Activated CD8-positive, alpha-beta memory T cell treated with anti-CD3 and anti-CD28 coated beads for 48 hours (primary cell): ENCODE results near the gene ZNF552.

Source experiments
- DNase-seq, 3 experiments: peaks; one replicate each; pipeline ENCODE4 v3.0.0-alpha.2; 2020; ENCODE audit warnings: low read depth in 2 of 3, low spot score in 2 of 3

Gene ZNF552

DNA sequence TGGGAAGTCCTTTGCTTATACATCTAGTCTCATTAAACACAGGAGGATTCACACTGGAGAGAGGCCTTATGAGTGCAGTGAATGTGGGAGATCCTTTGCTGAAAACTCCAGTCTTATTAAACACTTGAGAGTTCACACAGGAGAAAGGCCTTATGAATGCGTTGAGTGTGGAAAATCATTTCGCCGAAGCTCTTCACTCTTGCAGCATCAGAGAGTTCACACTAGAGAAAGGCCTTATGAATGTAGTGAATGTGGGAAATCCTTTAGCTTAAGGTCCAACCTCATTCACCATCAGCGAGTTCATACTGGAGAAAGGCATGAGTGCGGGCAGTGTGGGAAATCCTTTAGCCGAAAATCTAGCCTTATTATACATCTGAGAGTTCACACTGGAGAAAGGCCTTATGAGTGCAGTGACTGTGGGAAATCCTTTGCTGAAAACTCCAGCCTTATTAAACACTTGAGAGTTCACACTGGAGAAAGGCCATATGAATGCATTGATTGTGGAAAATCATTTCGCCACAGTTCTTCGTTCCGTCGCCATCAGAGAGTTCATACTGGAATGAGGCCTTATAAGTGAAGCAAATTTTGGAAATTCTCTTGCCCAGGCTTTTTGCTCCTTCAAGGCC, 35.4 kb downstream of the ZNF552 start:
- no peak for DNase-seq

DNA sequence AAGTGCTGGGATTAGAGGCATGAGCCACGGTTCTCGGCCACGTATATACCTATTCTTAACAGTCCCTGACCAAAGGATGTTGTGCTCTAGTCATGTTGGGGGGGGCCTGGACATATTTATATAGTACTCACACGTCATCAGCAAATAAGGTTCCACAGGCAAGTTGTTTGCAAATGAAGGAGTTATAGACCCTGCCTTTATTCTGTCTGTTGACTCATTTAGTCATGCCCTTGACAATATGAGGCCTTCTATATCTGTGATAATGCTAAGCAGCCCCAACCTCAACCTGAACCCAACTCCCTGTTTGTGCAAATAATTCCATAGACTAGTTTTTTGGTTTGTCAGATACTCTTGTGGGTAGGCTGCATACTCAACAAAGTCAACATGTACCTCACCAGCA, 36.4 kb downstream of the ZNF552 start:
- DNase-seq, result no peak

DNA sequence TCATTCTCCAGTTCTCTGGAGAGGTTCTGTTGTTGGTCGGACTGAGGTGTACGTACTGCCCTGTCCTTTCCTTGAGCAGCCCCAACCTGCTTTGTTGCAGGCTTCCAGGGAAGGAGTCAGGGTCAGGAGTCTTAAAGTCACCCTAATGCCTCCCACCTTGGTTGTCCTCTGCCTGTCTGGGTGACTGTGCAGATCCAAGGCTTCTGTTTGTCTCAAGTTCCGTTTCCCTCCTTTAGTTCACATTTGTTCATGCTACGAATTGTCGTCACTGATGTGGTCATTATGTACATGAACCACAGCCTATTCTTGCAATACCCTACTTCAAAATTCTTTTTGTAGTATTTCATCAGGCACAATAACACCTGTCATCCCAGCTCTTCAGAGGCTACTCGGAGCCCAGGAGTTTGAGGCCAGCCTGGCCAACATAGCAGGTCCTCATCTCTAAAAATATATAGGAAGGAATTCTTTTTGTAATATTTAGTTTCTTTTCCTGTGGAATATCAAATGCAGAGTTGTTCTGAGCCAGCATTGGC, 37.9 kb downstream of the ZNF552 start:
- DNase-seq, result no peak

DNA sequence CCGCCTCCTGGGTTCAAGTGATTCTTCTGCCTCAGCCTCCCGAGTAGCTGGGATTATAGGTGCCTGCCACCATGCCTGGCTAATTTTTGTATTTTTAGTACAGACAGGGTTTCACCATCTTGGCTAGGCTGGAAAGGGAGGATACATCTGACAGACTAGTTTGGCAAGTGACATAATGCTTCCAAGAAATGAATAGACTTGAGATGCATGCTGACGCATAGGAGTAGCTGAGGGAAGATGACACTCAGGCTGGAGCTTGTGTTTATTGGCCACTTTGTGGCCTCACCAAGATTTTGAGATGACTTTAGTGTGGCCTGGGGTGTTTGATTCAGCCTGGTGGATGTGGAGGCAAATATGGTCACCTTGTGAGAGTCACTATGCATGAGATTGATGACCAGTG, 41.2 kb downstream of the ZNF552 start:
- DNase-seq, result no peak

DNA sequence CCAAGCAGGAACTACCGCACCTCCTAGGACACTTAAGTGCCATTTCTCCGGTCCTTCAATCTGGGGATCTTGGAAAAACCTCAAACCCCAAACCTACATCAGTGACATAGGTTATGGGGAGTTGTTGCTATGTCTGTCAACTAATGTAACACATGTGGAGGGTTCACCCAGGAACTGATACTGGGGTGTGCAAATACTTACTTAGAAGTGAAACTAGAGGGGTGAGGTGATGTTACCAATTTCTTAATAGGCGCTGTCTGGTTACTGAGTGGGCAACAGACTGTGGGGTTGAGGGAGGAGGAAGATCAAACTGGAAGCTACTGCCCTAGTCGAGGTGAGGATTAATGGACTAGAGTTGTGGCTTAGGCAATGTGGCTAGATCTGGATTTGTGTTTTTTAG, 43.3 kb downstream of the ZNF552 start:
- DNase-seq, result no peak

DNA sequence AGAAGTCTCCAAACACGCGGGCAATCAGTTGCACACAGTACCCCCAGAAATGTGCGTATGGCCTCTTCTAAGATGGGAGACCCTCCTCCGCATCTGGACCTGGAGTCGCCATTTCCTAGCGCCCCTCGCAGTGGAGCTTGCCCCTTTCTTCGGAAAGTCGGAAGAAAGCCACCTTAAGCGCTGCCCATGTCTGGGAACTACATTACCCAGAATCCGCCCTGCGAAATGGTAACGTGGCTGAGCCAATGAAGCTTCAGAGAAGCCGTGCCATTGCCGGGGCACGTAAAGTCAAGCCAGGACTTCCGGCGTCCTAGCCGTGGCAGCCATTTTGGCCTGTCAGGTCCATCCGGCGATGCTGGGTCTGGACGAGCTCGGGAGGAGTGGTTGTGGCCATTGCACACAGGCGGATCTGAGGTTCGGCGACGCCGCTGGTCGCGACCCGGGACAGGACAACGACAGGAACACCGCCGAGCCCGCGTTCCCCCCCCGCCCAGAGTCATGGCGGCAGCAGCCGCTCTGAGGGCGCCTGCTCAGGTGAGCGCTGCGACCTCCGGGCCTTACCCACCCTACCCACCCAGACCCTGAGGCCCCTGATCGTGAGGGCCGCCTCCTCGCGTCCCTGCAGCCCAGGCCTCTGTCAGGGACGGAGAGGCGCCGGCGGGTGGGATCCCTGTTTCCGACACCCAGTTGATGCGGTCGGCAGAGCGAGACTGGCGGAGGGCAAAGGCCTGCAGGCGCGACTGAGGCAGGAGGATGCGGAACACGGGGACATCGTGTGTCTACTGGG, 45.2 kb downstream of the ZNF552 start, which contains the start of gene ZNF586:
TSS of gene ZNF586 (plus strand) at position 332 of the 787 bp plus-strand sequence. CDS start at position 499, 167 bp downstream.
- peak; percentile 47 to 65 (median 61) for DNase-seq

DNA sequence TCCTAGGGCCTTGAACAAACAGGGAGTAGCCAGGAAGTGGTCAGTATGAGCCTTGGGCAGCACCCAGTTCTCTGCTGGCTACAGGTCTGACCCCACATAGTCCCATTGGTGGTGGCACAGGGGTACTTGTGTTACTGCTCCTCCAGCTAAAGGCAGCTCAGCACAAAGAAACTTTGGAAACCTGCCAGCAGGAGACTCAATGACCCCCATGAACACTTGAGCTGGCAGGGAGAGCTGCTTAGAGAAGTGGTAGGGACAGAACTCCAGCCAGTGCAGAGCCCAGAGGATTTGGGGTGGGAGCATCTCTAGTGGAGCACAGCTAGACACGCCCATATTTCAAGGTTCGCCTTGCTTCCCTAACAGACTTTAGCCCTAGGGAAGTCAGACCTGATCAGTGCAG, 55.6 kb downstream of the ZNF552 start:
- no peak for DNase-seq

DNA sequence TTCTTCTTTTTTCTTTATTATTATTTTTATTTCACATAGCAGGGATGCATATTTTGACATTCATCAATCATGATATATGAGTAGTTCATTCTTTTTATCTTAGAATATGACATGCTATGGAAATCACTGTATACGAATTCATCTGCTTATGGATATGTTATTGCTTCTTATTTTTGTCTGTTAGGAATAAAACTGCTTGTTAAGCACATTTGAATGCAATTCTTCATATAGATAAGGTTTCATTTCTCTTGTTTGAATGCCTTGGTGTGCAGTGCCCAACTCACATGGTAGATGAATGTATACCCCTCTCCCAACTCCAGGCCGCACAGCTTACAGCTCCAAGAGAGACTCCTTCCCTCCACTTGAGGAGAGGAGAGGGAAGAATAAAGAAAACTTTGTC, 56.8 kb downstream of the ZNF552 start:
- no peak for DNase-seq
